ENCODE measurements around the gene NEO1.

NEO1 gene, protein sequence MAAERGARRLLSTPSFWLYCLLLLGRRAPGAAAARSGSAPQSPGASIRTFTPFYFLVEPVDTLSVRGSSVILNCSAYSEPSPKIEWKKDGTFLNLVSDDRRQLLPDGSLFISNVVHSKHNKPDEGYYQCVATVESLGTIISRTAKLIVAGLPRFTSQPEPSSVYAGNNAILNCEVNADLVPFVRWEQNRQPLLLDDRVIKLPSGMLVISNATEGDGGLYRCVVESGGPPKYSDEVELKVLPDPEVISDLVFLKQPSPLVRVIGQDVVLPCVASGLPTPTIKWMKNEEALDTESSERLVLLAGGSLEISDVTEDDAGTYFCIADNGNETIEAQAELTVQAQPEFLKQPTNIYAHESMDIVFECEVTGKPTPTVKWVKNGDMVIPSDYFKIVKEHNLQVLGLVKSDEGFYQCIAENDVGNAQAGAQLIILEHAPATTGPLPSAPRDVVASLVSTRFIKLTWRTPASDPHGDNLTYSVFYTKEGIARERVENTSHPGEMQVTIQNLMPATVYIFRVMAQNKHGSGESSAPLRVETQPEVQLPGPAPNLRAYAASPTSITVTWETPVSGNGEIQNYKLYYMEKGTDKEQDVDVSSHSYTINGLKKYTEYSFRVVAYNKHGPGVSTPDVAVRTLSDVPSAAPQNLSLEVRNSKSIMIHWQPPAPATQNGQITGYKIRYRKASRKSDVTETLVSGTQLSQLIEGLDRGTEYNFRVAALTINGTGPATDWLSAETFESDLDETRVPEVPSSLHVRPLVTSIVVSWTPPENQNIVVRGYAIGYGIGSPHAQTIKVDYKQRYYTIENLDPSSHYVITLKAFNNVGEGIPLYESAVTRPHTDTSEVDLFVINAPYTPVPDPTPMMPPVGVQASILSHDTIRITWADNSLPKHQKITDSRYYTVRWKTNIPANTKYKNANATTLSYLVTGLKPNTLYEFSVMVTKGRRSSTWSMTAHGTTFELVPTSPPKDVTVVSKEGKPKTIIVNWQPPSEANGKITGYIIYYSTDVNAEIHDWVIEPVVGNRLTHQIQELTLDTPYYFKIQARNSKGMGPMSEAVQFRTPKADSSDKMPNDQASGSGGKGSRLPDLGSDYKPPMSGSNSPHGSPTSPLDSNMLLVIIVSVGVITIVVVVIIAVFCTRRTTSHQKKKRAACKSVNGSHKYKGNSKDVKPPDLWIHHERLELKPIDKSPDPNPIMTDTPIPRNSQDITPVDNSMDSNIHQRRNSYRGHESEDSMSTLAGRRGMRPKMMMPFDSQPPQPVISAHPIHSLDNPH (N-terminal part only)

GRCh38 chr15:73051807-73052652, at the start of gene NEO1:
NEO1 (plus strand) TSS chr15:73052463; CDS start chr15:73052676, 213 bp downstream.
- peak; percentile 86 to 96 (median 96) for DNase-seq

DNA sequence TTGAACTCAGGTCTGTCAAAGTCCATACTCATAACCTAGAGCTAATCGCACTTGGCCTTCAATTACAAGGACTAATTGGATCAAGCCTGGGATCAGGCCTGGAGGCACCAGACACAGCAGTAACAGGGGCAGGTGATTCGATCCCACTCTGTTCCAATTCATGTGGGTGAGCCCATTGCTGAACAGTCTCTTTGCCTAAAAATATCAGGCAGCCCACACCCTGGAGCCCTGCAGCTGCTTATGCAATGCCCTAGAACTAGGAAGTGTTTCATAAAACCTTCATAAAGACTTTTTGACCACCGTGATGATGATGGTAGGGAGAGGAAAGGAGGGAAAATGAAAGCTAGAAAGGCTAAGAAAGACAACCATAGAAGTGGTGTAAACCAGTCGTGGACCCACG, 47.8 kb upstream of the NEO1 start:
- no peak for DNase-seq

DNA sequence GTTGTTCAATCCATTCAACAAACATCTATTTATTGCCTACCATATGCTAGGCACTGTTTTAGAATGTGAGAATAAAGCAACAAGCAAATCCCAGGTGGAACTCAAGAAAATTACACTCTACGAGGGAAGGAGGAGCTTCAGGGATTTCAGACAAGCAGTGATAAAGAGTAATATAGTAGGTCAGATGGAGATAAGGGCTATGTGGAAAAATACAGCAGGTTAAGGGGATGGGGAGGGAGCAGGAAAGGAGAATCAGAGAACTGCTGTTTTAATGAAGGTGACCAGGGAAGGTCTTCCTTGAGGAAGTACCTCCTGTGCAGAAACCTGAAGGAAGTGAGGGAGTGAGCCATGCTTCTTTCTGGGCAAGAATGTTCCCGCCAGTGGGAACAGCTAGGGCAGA, 47.2 kb upstream of the NEO1 start:
- DNase-seq, result no peak

DNA sequence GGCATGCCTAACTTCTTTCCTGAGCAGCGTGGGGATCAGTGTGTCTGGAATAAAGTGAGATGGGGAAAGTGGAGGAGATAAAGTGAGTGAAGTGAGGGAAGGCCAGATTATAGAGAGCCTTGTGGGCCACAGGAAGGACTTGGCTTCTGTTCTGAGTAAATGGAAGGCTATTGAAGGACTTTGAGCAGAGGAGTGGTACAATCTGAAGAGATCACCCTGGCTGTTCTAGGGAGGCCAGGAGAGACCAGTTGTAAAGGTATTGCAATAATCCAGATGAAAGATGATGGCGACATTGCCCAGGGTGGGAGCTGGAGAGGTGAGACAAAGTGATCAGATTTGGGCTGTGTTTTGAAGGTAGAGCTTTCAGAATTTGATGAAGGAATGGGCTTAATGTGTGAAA, 46.8 kb upstream of the NEO1 start:
- DNase-seq, result no peak

DNA sequence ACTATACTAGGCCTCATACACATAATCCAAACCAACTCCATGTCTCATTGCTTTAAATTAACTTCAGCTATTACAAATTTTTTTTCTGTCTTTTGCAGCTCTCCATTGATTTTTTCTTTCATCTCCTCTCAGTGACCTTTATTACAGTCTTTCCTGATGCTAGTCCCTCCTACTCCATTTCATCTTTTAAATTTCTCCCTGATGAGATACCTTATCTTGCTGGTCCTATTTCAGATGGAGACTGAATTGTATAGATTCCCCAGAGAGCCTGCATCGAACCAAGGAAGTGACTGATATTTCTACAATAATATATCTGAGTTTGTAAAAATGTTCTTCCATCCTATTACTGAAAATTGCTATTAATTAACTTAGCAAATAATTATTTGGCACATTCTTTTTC, 45.7 kb upstream of the NEO1 start:
- no peak for DNase-seq

DNA sequence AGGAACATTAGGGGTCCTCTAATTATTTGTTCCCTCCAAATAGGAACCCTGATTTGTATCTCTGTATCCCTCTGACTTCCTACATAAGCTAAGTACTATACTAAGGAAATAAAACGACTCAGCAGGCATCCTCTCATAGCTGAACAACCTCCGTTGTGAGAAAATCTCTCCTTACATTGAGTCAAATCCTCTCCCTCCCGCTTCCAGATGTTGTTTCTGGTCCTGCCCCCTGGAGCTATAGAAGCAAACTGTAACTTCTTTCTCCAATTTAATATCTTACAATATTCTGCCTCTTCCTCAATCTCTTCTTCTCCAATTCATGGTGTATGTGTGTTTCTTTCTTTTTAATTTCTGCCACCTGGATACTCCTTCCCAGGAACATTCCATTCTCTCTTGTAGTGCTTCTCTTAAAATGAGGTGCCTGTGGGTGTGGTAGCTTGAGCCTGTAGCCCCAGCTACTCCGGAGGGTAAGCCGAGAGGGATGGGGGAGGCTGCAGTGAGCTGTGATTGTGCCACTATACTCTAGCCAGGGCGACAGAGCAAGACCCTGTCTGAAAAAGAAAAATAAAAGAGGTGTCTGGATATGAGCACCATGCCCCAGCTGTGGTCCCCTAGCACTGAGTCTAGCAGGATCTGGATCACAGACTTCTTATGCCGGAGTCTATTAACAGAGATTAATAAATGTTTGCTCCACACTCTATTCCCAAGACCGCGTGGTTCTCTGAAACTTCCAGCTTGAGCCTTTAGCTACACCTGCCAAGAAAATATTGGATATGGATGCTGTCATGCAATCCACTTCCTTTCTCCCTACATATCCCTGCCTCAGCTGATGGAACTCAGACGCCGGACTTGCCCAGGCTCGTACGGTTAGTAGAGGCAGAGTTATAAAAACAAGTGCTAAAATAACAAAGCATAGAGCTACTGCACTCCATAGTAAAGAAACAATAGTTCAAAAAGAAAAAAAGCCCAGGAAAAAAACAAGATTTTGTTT, 42.9 kb upstream of the NEO1 start:
- DNase-seq, result peak in 1 of 3 experiments; percentile 30

GRCh38 chr15:73010154-73011152, 41.8 kb upstream of the NEO1 start:
- DNase-seq, result no peak

- no peak for DNase-seq
Observed at GRCh38 chr15:73014904-73015303, 37.4 kb upstream of the NEO1 start.

DNA sequence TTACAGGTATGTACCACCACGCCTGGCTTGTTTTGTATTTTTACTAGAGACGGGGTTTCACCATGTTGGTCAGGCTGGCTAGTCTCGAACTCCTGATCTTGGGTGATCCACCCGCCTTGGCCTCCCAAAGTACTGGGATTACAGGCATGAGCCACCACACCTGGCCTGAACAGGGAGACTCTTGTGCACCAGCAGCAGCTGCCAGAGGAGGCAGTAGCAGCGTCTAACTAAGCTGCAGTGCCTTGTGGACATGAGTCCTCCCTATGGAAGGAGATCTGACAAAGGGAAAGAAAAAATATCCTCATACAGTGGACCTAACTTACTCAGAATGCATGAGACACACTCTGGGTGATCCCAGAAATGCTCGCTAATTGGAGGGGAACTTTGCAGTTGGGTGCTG, 36.8 kb upstream of the NEO1 start:
- DNase-seq, result no peak

DNA sequence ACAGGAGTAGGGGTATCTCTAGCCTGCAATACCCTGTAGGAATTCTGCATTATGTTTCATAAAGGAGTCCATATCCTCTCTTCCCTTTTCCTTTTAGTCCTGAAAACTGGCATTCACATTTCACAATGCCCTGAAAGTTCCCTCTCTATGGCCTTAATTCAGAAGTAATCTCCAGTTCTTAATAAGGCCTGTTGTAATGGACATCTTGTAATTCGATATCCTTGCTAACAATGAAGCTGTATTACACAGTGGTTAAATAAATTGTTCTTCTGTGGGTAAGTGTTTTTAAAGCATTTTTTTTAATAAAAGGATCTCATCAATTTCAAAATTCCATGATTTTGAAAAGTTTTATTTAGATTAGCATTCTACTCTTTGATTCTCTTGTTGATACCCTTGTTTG, 34.3 kb upstream of the NEO1 start:
- DNase-seq, result peak in 1 of 3 experiments; percentile 57

DNA sequence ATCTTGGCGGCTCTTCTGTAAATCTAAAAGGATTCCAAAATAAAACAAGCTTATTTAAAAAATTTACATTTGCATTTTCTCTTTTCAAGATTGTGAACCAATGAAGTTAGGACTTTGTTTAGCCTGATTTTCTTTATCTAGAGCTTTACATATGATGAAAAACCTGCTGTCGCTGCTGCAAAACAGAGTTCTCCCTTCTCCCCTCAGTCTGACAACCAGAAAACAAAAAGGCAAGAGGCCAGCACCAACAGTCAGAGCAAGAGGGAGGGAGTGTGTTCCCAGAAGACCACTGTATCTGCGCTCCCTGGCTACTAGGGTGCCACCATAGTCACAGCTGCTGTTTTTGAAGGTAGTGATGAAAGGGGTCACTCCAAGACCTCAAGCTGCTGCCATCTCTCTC, 33.1 kb upstream of the NEO1 start:
- no peak for DNase-seq

DNA sequence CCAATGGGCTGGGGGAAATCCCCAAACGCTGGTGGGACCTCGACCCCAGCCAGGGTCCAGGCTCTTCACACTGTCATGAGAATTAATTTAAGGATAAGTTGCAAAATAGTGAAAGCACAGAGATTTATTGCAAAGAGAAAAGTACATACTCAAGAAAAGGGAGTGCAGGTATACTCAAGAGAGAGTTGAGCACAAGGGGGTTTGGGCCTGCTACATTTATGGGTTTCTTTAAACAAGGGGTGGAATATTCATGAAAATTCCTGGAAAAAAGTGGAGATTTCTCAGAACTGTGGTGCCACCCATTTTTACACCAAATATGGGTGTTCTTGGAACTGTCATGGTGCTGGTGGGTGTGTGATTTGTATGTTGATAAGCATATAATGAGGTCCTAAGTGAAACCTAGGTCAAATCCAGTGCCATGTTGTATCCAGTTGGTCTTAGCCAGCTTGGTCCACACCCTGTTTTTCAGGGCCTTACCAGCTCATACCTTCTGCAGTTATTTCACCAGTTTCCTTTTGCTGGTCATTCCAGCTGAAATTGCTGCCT, 32.6 kb upstream of the NEO1 start:
- no peak for DNase-seq

DNA sequence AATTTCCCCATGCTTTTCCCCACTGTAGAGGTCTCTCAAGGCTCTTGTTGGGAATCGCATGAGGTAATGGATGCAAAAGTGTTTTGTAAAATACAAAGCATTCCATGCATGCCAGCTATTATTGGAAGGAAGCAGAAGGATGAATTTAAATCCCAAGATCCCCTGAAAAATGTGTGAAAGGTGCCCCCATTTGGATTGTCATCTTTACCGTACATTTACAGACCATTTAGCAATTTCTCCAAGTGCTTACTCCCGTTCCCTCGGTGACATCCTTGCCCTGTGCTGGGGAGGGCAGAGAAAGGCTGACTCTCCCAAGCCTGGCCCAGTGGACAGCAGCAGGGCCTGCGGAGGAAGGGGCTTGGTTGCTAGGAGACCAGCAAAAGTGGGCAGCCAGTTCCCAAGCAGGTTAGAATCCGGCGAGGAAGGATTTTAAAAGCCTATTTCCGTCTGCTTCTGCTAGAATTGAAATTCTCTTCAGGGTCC, 31.1 kb upstream of the NEO1 start:
- DNase-seq, result peak in 2 of 3 experiments; percentile 28 to 67

- peak in 1 of 3 experiments; percentile 60 for DNase-seq
Observed at GRCh38 chr15:73022161-73022560, 30.1 kb upstream of the NEO1 start.

DNA sequence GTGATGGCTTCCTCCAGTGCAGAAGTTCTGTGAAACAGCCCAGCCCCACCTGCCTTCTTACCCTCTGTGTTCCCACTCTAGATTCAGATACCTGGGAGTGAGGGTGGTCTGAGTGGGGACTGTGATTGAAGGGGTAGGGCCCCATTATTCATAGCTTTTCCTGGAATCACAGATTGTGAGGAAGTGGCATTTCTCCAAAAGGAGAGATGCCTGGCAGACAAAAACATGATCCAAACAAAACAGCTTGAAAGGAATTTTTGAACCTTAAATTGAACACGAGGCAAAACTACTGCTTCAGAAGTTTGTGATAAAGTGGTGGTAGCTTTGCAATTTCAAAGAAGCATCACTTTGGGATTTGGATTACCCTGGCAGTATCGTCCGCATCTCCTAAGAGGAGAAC, 29.2 kb upstream of the NEO1 start:
- no peak for DNase-seq

GRCh38 chr15:73024168-73024567, 28.1 kb upstream of the NEO1 start:
- no peak for DNase-seq

DNA sequence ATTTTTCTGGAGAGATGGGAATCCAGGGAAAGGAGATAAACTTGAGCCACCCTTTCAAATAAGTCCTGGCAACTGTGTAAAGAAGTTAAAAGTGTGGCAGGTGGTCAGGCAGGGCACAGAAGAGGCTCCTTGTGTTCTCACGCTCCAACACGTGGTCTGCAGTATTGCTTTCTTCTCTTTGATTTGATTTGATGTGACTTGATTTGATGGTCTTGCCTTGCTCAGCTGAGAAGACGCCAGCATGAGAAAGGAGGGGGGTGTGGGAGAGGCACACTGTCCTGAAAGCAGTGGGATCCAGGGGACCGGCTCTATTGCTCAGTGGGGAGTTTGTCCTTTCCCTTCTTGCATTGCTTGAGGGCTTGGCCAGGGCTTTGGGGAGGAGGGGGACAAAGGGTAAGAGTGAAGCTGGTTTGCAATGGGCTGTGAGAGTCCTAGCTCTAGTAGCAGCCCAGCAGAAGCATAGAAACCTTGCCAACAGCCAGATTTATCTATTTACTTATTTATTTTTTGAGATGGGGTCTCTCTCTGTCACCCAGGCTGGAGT, 25.7 kb upstream of the NEO1 start:
- DNase-seq, result no peak

- DNase-seq, result no peak
Observed at GRCh38 chr15:73028031-73028430, 24.2 kb upstream of the NEO1 start.
